Activated CD4-positive, CD25-positive, alpha-beta regulatory T cell treated with anti-CD3 and anti-CD28 coated beads, Interleukin-2, amount 50 U/mL, for 24 hours (primary cell): ENCODE data around the gene CTU1.

Source experiments
- ATAC-seq, 2 donors: fragments of 150-1000 bp; cut with Tn5 transposase; one replicate each; pipeline ENCODE4 v1.10.0; 2021; ENCODE audit warnings: mild to moderate bottlenecking in 1 of 2, moderate library complexity in 1 of 2

The CTU1 gene

GRCh38 chr19:51079481-51080110, 28.6 kb downstream of the CTU1 start:
- ATAC-seq, result no peak

- no peak for ATAC-seq
Observed at GRCh38 chr19:51078731-51079130, 29.5 kb downstream of the CTU1 start.

- no peak for ATAC-seq
Observed at GRCh38 chr19:51078104-51078503, 30.1 kb downstream of the CTU1 start.

DNA sequence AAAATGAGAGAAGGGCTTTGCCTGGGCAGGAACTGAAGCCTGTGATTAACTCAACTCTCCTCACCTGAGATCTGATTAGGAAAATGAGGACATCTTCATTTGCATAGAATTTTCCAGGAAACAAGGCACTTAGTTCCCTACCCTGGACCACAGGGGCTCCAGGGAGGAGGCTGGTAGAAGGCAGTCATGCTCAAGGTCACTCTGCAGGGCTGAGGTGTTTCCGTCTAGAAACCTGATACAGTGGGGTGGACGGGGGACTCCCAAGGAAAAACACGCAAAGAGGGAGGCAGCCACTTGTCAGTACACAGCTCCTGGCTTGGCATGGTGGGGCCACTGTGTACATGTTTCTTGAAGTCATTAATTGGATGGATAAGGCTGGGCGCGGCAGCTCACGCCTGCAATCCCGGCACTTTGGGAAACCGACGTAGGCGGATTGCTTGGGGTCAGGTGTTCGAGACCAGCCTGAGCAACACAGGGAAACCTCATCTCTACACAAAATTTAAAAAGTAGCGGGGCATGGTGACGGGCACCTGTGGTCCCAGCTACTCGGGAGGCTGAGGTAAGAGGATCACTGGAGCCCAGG, 31.5 kb downstream of the CTU1 start:
- no peak for ATAC-seq

DNA sequence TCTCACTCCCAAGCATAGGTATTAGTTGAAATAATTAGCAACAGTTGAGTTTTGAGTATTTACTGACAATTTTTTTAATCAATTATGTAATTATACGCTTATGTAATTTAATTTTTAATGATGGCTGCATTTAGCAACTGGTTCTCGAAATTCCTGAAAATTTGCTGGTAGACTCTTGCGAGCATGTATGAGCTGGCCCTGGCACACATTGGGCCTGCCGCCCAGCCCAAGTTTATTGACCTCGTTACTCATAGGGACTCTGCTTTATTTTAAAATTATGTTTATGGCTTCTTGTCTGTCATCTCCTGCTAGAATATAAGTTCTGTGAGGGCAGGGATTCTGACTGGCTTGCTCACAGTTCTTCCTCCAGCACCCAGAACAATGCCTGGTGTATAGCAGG, 32.2 kb downstream of the CTU1 start:
- ATAC-seq, result no peak

DNA sequence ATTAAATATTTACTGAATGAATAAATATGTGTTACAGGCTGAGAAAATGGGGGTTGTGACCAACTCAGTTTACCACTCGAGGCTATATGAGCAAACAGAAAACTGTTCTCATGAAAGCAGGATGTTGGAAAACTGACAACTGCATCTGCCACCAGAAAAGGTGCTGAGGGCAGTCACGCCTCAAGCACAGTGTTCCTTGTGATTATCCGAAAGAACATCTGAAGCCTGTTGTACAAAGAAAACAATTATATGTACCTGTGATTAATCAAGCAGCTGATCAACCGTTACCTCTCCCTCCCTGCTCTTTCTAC, 37.2 kb downstream of the CTU1 start:
- no peak for ATAC-seq

DNA sequence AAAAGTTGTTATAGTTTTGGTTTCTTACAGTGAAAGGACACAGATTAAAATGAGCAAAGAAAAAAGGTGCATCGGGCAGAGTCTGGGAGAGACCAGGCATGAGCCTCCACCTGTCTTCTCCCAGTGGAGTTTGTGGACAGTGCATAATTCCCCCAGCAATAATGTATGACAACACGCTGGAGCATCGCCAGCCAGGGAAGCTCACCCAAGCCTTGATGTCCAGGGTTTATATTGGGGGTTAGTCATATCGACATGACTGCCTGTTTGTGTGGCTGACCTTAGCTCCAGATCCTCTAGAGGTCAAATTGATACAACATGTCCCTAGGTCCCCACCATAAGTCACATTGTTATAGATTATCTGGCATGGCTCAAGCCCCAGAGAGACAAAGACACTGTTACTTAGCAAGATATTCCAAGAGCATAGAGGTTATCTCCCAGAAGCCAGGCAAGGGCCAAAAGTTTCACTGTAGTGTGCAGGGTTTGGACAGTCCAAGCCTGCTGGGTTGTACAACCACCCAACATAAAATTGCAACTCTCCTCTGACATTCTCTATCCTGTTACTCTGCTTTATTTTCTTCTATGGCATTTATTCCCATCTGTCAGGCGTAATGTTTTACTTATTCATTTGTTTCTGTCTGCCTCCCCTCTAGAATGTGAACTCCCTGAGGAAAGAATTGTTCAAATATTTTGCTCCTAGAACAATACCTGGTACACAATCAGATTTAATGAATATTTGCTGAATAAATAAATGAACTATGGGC, 37.7 kb downstream of the CTU1 start:
- ATAC-seq, result no peak

GRCh38 chr19:51066393-51067186, 41.6 kb downstream of the CTU1 start:
- no peak for ATAC-seq

DNA sequence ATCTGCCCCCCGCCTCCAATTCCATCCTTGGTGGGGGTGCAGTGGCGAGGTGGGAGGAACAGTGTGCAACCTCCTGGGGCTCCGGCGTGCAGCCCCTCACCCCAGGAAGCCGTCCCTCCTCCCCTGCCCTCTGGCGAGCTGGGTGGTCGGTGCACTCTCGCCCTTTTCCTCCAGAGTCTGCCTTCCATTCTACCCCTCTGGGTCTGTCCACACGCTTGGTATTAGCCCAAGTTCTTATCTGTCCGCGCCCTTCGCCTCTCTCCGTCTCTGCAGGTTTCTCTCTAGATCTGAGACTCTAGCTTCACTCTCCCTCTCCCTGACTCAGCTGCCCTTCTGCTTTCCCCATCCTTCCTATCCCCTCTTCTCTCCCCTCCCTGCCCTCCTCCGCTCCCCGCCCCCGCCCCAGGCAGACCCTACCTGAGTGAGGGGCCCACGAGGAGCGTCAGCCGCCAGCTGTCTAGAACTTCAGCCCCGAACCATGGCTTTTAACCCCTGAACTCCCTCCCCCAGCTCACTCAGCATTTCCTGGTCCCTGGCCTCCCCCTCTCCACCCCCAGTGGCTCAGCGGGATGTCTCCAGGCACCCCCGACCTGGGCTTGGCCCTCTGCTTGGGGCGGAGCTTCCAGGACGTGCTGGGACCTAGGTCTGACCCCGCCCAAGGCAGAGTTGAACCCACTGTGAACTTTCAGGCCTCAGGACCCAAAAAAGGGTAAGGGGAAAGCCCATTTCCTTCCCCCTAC, 42.8 kb downstream of the CTU1 start:
- no peak for ATAC-seq

DNA sequence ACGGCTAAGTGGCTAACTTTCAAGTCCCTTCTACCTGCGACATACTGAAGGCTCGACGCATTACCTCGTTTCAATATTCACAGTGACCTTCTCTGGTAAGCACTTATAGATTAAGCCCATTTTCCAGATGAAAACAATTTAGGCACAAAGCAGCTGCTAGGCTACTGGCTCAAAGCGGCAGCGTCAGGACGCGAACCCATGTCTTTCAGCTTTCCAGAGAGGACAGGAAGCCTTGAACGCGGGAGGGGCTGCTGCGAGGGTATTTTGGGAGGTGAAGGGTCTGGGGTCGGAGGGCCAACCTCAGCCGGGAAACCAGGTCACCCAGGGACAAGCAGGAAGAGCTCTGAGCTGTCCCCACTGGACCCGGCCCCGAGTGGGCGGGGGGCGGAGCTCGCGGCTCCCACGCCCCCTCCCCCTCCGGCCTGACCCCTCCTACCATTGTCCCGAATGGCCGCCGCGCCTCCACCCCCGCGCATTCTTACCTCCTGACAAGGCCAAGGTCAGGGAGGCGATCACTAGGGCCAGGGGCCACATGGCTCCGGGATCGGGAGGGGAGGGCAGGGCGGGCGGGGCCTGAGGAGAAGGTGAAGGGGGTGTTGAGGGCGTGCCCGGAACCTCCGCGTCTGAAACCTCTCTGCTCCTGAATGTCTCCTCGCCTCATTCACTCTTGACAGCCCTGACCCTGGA, 43.5 kb downstream of the CTU1 start, which contains the start of gene KLK13:
Gene KLK13 (minus strand): TSS at position 559 of the 687 bp plus-strand sequence. CDS start 25 bp downstream, at position 534.
- no peak for ATAC-seq

GRCh38 chr19:51063664-51064063, 44.5 kb downstream of the CTU1 start:
- ATAC-seq, result no peak

DNA sequence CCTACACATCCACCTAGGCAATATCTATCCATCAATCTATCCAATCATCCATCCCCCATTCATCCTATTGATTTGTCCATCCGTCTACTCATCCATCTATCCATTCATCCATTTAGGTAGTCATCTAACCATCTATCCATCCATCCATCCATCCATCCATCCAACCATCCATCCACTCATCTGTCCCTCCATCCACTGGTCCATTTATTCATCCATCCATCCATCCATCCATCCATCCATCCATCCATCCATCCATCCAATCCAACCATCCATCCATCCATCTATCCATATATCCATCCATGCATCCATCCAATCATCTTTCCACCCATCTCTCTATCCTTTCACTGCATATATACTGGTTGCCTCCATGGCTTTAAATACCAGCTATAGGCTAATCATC, 47.2 kb downstream of the CTU1 start:
- no peak for ATAC-seq

DNA sequence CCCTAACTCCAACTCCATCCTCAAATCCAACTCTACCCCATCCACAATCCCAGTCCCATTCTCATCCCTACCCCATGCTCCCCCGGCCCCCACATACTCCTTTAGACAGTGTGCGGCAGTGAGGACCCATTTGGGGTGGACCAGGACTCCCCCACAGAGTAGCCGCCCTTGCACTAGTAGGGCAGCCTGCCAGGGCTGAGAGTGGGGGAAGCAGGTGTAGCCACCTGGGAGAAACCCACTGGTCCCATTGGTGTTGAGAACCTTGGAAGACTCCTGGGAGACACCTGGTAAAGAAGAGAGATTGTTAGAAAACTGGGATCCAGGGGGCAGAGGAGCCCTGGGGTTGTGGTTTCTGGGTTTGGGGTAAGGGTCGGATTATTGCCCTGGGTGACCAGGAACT, 47.9 kb downstream of the CTU1 start:
- no peak for ATAC-seq

DNA sequence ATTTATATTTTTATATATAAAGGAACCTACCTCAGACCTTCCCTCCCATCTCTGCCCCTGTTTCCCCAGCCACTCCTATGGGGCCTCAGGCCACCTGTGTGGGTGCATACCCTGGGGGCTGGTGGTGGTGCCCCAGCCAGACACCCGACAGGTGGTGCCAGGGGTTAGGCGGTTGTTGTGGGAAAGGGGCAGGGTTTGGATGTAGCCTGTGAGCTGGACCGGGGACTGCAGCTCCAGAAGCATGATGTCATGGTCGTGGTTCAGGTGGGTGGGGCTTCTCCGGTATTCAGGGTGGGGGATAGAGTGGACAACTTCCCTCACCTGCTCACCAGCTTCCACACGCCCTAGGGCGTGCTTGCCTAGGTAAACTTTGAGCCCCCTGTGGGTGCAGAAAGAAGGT, 48.5 kb downstream of the CTU1 start:
- ATAC-seq, result no peak

DNA sequence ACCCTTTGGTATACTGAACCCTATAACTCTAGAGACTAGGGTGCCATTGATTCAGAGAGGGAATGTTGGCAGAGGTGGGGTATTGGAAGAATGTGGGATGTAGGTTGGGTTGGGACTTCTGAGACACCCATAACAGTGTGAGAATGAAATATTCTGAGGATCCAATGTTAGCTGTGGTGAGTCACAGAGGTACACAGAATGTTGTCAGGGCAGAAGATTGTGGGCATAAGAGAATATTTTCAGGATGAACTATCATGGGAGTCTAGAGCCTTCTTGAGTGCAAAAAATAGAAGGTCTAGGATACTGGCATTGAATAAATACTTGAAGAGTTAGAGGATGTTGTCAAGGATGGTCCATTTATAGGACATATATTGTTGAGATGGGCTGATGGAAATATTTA, 52.3 kb downstream of the CTU1 start:
- no peak for ATAC-seq
